GM12878 (cell line): ENCODE results near the gene UBE2I. TPM values are rescaled to one million over a fixed set of nuclear protein-coding genes. Genes with fewer than 3 reads are reported as not detected.

ENCODE experiments used
- ATAC-seq: fragments of 200-7000 bp; cut with Tn5 transposase; 3 replicates; pipeline ENCODE4 v1.9.1; 2020; ENCODE audit warnings: mild to moderate bottlenecking, moderate library complexity
- BruUV-seq: library from RNA; stranded (reverse); fragments of 400-500 nt; replicated peaks from 2 replicates; lab custom pipeline; 2021; lab: Mats Ljungman, UMichigan
- CTCF ChIA-PET: fragments of 300-600 bp; sonication (Branson Sonifier 250); formaldehyde crosslinking; extraction: SDS; loops from one replicate; lab custom pipeline; 2021; ENCODE audit warnings: inconsistent platforms; lab: Yijun Ruan, JAX
- POLR2A ChIA-PET: fragments of 350-600 bp; formaldehyde crosslinking; extraction: SDS; loops from one replicate; lab custom pipeline; 2021; ENCODE audit warnings: inconsistent platforms; lab: Charles Lee
- RAD21 ChIA-PET: fragments of 300-600 bp; sonication (Branson Sonifier 250); formaldehyde crosslinking; loops from one replicate; lab custom pipeline; 2023; ENCODE audit warnings: antibody characterized with exemption; ENCODE audit not compliant: unreplicated experiment; lab: Charles Lee
- SMC1A ChIA-PET: fragments of 300-600 bp; sonication (Branson Sonifier 250); formaldehyde crosslinking; loops from one replicate; lab custom pipeline; 2023; ENCODE audit not compliant: unreplicated experiment, uncharacterized antibody; lab: Charles Lee
- DNase-seq: peaks from one replicate; pipeline ENCODE4 v3.0.0-alpha.2; 2011; ENCODE audit warnings: low read depth, low spot score
- FAIRE-seq: peaks from 3 replicates; lab custom pipeline; 2011; peaks lifted over from hg19 to GRCh38; lab: Jason Lieb, UNC
- H2AFZ ChIP-seq: 2 replicates; pipeline ENCODE4 v1.6.0; 2011; ENCODE audit warnings: low read depth, low read length, control low read depth; ENCODE audit not compliant: control insufficient read depth
- H3K27ac ChIP-seq: 2 replicates; pipeline ENCODE4 v1.5.1; 2011; ENCODE audit warnings: control low read depth; ENCODE audit not compliant: control insufficient read depth, insufficient read depth
- H3K27me3 ChIP-seq, 2 experiments: replicated peaks in 1 of 2; 2 replicates each; pipeline versions ENCODE4 v1.6.0 to v1.6.1; 2011; ENCODE audit warnings: low read length in 1 of 2; ENCODE audit not compliant: control insufficient read depth in 2 of 2, insufficient read depth in 2 of 2
- H3K36me3 ChIP-seq, 2 experiments: 2 replicates each; pipeline ENCODE4 v1.5.1; 2011; ENCODE audit warnings: low read length in 1 of 2; ENCODE audit not compliant: control insufficient read depth in 2 of 2, insufficient read depth in 2 of 2
- H3K4me1 ChIP-seq: 2 replicates; pipeline ENCODE4 v1.6.1; 2011; ENCODE audit warnings: mild to moderate bottlenecking, low read length, moderate library complexity, mixed read lengths; ENCODE audit not compliant: control insufficient read depth, insufficient read depth
- H3K4me2 ChIP-seq: 2 replicates; pipeline ENCODE4 v1.6.0; 2011; ENCODE audit warnings: control low read depth; ENCODE audit not compliant: control insufficient read depth, insufficient read depth
- H3K4me3 ChIP-seq: fragments of 200-600 bp; sonication (generic); 2 replicates; pipeline ENCODE4 v1.5.1; 2016
- H3K79me2 ChIP-seq: 2 replicates; pipeline ENCODE4 v1.6.0; 2011; ENCODE audit warnings: low read length; ENCODE audit not compliant: control insufficient read depth, insufficient read depth
- H3K9ac ChIP-seq: 2 replicates; pipeline ENCODE4 v1.8.0; 2011; ENCODE audit warnings: low read length, control low read depth, mixed read lengths; ENCODE audit not compliant: control insufficient read depth, insufficient read depth
- H3K9me3 ChIP-seq: replicated peaks from 3 replicates; pipeline ENCODE4 v1.5.1; 2011; ENCODE audit warnings: mild to moderate bottlenecking, low read length; ENCODE audit not compliant: control insufficient read depth, insufficient read depth
- H4K20me1 ChIP-seq: 2 replicates; pipeline ENCODE4 v1.6.0; 2011; ENCODE audit not compliant: control insufficient read depth, insufficient read depth
- BCLAF1 ChIP-seq: fragments of 450-650 bp; IDR thresholded peaks from 2 replicates; pipeline ENCODE4 v1.6.1; 2017; ENCODE audit warnings: antibody characterized with exemption, mild to moderate bottlenecking, moderate library complexity
- EP300 ChIP-seq, 2 experiments: fragments of 150-350 bp in 1 of 2; IDR thresholded peaks; 2 replicates each; pipeline ENCODE4 v1.6.1; 2011 to 2012; ENCODE audit warnings: low read depth in 2 of 2, low read length in 2 of 2, borderline replicate concordance in 1 of 2, improper control_type of control experiment in 1 of 2, inconsistent platforms in 1 of 2; ENCODE audit not compliant: control insufficient read depth in 1 of 2
- REST ChIP-seq: IDR thresholded peaks from 2 replicates; pipeline ENCODE4 v1.6.1; 2012; ENCODE audit warnings: mild to moderate bottlenecking, low read depth, low read length
- SIN3A ChIP-seq: IDR thresholded peaks from 2 replicates; pipeline ENCODE4 v1.6.1; 2012; ENCODE audit warnings: low read depth, low read length, improper control_type of control experiment
- ZNF24 ChIP-seq: fragments of 450-650 bp; IDR thresholded peaks from 2 replicates; pipeline ENCODE4 v1.6.1; 2017; ENCODE audit warnings: antibody characterized with exemption, mild to moderate bottlenecking
- WGBS: methylation state at CpG from one replicate; pipeline ENCODE4 v1.1.6; 2016; ENCODE audit warnings: low lambda C conversion rate; ENCODE audit not compliant: insufficient replicate concordance, insufficient coverage; ENCODE audit errors: missing lambda C conversion rate; 5-methylcytosine and 5-hydroxymethylcytosine counted together
- in situ Hi-C: fragments of 300-500 bp; cut with MboI; formaldehyde crosslinking; loops from 9 replicates; pipeline ENCODE4 v1.14.3; 2018; ENCODE audit warnings: mixed read lengths
- intact Hi-C: fragments of 100-400 bp; cut with micrococcal nuclease; formaldehyde crosslinking; loops from one replicate; pipeline ENCODE4 v1.14.2; 2022; ENCODE audit not compliant: unreplicated experiment
- polyA plus RNA-seq, 11 experiments: library from polyadenylated mRNA; depleted of rRNA in 4 of 11; unstranded in 6 of 11; stranded (reverse) in 5 of 11; fragments of >200 nt; fragmentation: Nextera tagmentation in 4 of 11; fragmentation: Illumina TruSeq in 1 of 11; extraction: Ambion mirVana in 4 of 11; extraction: Trizol in 1 of 11; gene quantifications; 1 replicate in 1 of 11; 2 replicates in 10 of 11; pipeline versions ENCODE4 v1.2.1 to v1.2.3, GENCODE V29; 2011 to 2016; ENCODE audit warnings: inconsistent platforms in 2 of 11, missing spikeins in 2 of 11, low read depth in 1 of 11
- total RNA-seq, 4 experiments: library from RNA; depleted of rRNA in 3 of 4; stranded (reverse); fragments of >200 nt in 3 of 4; fragmentation: Illumina TruSeq in 1 of 4; extraction: Trizol in 1 of 4; gene quantifications; 2 replicates each; pipeline versions ENCODE4 v1.2.1 to v1.2.3, GENCODE V29; 2013 to 2021

UBE2I gene
- total and polyA plus RNA-seq, 10 of the 15 experiments (the other 5 are each of a cell fraction or from before 2014, with no cell fraction given): 47.5 to 243 (median 194) TPM

GRCh38 chr16:1299868-1300203, 9.6 kb upstream of the UBE2I start:
- no peaks in the 10 kb centered on the region for H3K9me3 ChIP-seq
- TF ChIP-seq SIN3A (no peak), BCLAF1 (no peak), ZNF24 (peak; percentile 87; the same call in 1 of the 2 replicates), EP300 (IDR thresholded peaks at IDR 0.05; ENCODE audit: borderline replicate concordance in 1 of 2, control insufficient read depth in 1 of 2, low read depth in 2 of 2, low read length in 2 of 2) (no peak), REST (no peak)
- H3K79me2 ChIP-seq: no peaks in the 10 kb centered on the region
- BruUV-seq: no TSS peak
- WGBS: 59% methylated on average over 12 of the region's 12 CpGs
- no peaks in the 10 kb centered on the region for H3K27me3 ChIP-seq
- no peak overlapping the region for H3K4me2 ChIP-seq
- ChIA-PET POLR2A (no interaction called here), RAD21 (interaction anchor here (0.6 kb wide), 1 partner anchor 558 kb away, joined by 3 read pairs; no protein-coding TSS in a partner anchor), SMC1A (no interaction called here), CTCF (interaction anchor here (1.1 to 1.7 kb wide), 2 partner anchors 9 to 160 kb away, joined by 3 to 7 read pairs; no protein-coding TSS in a partner anchor)
- no peaks in the 10 kb centered on the region for H3K36me3 ChIP-seq
- FAIRE-seq (no peak), DNase-seq (no peak), ATAC-seq (no peak)
- H3K4me1 ChIP-seq: peaks cover 10% of the 10 kb centered on the region
- in situ Hi-C loops: no loop called here
- H3K27ac ChIP-seq: no peak overlapping the region
- no peaks in the 10 kb centered on the region for H4K20me1 ChIP-seq
- no peak overlapping the region for H3K9ac ChIP-seq
- no peak overlapping the region for H2AFZ ChIP-seq
- H3K4me3 ChIP-seq: no peak overlapping the region
- intact Hi-C loops: no loop called here
